PFSK-1 (cell line): ENCODE measurements around the gene AGBL5.

ENCODE experiments used
- FOXP2 ChIP-seq: optimal IDR thresholded peaks from 2 replicates; pipeline ENCODE3; 2011; ENCODE audit warnings: borderline replicate concordance, control low read depth, inconsistent platforms; ENCODE audit not compliant: insufficient read depth; ENCODE audit errors: extremely low read length, extremely low read depth
- POLR2AphosphoS5 ChIP-seq: IDR thresholded peaks from 2 replicates; pipeline ENCODE4 v1.6.1; 2012; ENCODE audit warnings: low read depth, mild to moderate bottlenecking, control low read depth, low read length, moderate library complexity
- SIN3A ChIP-seq: IDR thresholded peaks from 2 replicates; pipeline ENCODE4 v1.6.1; 2012; ENCODE audit warnings: mild to moderate bottlenecking, low read length, moderate library complexity, borderline replicate concordance; ENCODE audit not compliant: insufficient read depth
- TAF1 ChIP-seq: IDR thresholded peaks from 2 replicates; pipeline ENCODE4 v1.6.1; 2012; ENCODE audit warnings: low read length, control low read depth, borderline replicate concordance; ENCODE audit not compliant: insufficient read depth
- TF ChIP-seq, protein P1 (sequence below), 2 experiments: IDR thresholded peaks; 2 replicates each; pipeline versions ENCODE4 v1.6.1 to v1.8.0; 2011 to 2012; ENCODE audit warnings: low read depth in 2 of 2, low read length in 2 of 2, control low read depth in 1 of 2, inconsistent platforms in 1 of 2, mild to moderate bottlenecking in 1 of 2, moderate library complexity in 1 of 2; ENCODE audit not compliant: insufficient read depth in 1 of 2

DNA sequence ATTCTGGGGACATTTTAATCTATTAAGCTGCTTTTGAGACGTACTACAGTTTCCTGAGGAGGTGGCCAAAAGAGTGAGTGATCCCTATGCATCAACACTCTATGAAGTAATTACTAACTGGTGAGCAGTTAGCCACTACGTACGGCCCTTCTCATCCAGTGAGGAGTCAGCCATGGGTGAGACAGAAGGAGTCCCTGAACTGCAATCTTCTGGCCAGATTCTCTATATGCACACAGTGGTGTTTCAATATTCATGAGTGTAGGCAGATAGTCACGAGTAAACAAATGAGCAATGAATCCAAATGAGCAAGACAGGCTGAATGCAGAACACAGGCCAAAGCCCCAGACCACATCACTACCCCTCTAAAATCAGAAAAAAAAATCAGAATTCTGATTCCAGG lies 48.5 kb upstream of the AGBL5 start:
- no peak for TF ChIP-seq POLR2AphosphoS5
- no peak for TF ChIP-seq SIN3A
- no peak for TF ChIP-seq TAF1
- TF ChIP-seq, protein P1, sequence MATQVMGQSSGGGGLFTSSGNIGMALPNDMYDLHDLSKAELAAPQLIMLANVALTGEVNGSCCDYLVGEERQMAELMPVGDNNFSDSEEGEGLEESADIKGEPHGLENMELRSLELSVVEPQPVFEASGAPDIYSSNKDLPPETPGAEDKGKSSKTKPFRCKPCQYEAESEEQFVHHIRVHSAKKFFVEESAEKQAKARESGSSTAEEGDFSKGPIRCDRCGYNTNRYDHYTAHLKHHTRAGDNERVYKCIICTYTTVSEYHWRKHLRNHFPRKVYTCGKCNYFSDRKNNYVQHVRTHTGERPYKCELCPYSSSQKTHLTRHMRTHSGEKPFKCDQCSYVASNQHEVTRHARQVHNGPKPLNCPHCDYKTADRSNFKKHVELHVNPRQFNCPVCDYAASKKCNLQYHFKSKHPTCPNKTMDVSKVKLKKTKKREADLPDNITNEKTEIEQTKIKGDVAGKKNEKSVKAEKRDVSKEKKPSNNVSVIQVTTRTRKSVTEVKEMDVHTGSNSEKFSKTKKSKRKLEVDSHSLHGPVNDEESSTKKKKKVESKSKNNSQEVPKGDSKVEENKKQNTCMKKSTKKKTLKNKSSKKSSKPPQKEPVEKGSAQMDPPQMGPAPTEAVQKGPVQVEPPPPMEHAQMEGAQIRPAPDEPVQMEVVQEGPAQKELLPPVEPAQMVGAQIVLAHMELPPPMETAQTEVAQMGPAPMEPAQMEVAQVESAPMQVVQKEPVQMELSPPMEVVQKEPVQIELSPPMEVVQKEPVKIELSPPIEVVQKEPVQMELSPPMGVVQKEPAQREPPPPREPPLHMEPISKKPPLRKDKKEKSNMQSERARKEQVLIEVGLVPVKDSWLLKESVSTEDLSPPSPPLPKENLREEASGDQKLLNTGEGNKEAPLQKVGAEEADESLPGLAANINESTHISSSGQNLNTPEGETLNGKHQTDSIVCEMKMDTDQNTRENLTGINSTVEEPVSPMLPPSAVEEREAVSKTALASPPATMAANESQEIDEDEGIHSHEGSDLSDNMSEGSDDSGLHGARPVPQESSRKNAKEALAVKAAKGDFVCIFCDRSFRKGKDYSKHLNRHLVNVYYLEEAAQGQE (IDR thresholded peaks at IDR 0.05; ENCODE audit: insufficient read depth in 1 of 2, low read depth in 2 of 2, low read length in 2 of 2), result no peak
- no peak for TF ChIP-seq FOXP2
